IPS DF 4.7 (cell line): ENCODE data around the gene RAPGEF5.

Source experiments
- DNase-seq: peaks from one replicate; pipeline ENCODE4 v3.0.0-alpha.2; 2013; ENCODE audit warnings: low spot score; ENCODE audit errors: extremely low read depth

The RAPGEF5 gene

GRCh38 chr7:22127835-22128527, 229.0 kb downstream of the RAPGEF5 start:
- DNase-seq = no peak

- DNase-seq = no peak
These were observed 231.5 kb downstream of the RAPGEF5 start for GRCh38 chr7:22125436-22125835.

- no peak for DNase-seq
These were observed 232.0 kb downstream of the RAPGEF5 start for GRCh38 chr7:22124941-22125340.

- DNase-seq = no peak
These were observed 233.8 kb downstream of the RAPGEF5 start for GRCh38 chr7:22123139-22123538.

GRCh38 chr7:22121702-22122474, 235.1 kb downstream of the RAPGEF5 start:
- DNase-seq = no peak

GRCh38 chr7:22120391-22121053, 236.4 kb downstream of the RAPGEF5 start:
- no peak for DNase-seq

- DNase-seq = no peak
These were observed 239.7 kb downstream of the RAPGEF5 start for GRCh38 chr7:22117222-22117621.

GRCh38 chr7:22116451-22117030, 240.4 kb downstream of the RAPGEF5 start:
- no peak for DNase-seq

GRCh38 chr7:22115689-22116088, 241.3 kb downstream of the RAPGEF5 start:
- no peak for DNase-seq

GRCh38 chr7:22114440-22114981, 242.4 kb downstream of the RAPGEF5 start:
- DNase-seq = no peak

GRCh38 chr7:22113041-22113440, 243.9 kb downstream of the RAPGEF5 start:
- no peak for DNase-seq

- DNase-seq = no peak
These were observed 245.3 kb downstream of the RAPGEF5 start for GRCh38 chr7:22111661-22112060.

GRCh38 chr7:22110881-22111280, 246.1 kb downstream of the RAPGEF5 start:
- DNase-seq = no peak

GRCh38 chr7:22110227-22110839, 246.6 kb downstream of the RAPGEF5 start:
- DNase-seq = peak; percentile 69

- no peak for DNase-seq
These were observed 247.2 kb downstream of the RAPGEF5 start for GRCh38 chr7:22109761-22110160.

- no peak for DNase-seq
These were observed 248.7 kb downstream of the RAPGEF5 start for GRCh38 chr7:22108151-22108845.

- DNase-seq = no peak
These were observed 251.4 kb downstream of the RAPGEF5 start for GRCh38 chr7:22105550-22105949.

- no peak for DNase-seq
These were observed 262.3 kb downstream of the RAPGEF5 start for GRCh38 chr7:22094413-22095342.

GRCh38 chr7:22093936-22094335, 263.0 kb downstream of the RAPGEF5 start:
- no peak for DNase-seq

- DNase-seq = no peak
These were observed 264.0 kb downstream of the RAPGEF5 start for GRCh38 chr7:22093001-22093400.
